ENCODE data around the gene RIPPLY3.

- TF ChIP-seq CTCF (conservative IDR thresholded peaks at IDR 0.05) (no peak), ZFX (IDR thresholded peaks at IDR 0.05) (no peak)
Measured at GRCh38 chr21:36981049-36981391, 25.5 kb upstream of the RIPPLY3 start.

Data from C4-2B (cell line).